Measurements from ENCODE around the gene DCST2. TPM values are rescaled to one million over a fixed set of nuclear protein-coding genes. Genes with fewer than 3 reads are reported as not detected.

The DCST2 gene
- total RNA-seq, 1 donor from 2014 or later: 0.23 TPM

Other genes with a start within 250 kb of the DCST2 start
- gene KCNN3, start 163.5 kb downstream of the DCST2 start, total RNA-seq: 0.07 and 0.09 TPM in 2 replicates
- 45.3 and 47.9 TPM in 2 replicates for gene PMVK, start 97.1 kb downstream of the DCST2 start, total RNA-seq
- gene PBXIP1, start 77.7 kb downstream of the DCST2 start, total RNA-seq: 64.6 and 68.4 TPM in 2 replicates
- gene PYGO2, start 72.0 kb downstream of the DCST2 start, total RNA-seq: 43.8 and 44.7 TPM in 2 replicates
- 78.1 and 81.9 TPM in 2 replicates for gene SHC1, start 63.0 kb downstream of the DCST2 start, total RNA-seq
- 141 and 143 TPM in 2 replicates for gene CKS1B, start 59.1 kb downstream of the DCST2 start, total RNA-seq
- gene FLAD1, start 50.4 kb downstream of the DCST2 start, total RNA-seq: 50.3 and 52.5 TPM in 2 replicates
- 0.59 TPM in 1 of 2 replicates, not detected in the other for gene LENEP, start 40.2 kb downstream of the DCST2 start, total RNA-seq
- gene ZBTB7B, start 31.0 kb downstream of the DCST2 start, total RNA-seq: 121 and 129 TPM in 2 replicates
- gene DCST1, start within 50 bp of the DCST2 start, total RNA-seq: not detected in 2 replicates
- 47.0 and 51.4 TPM in 2 replicates for gene ADAM15, start 17.5 kb upstream of the DCST2 start, total RNA-seq
- 6.0 and 6.8 TPM in 2 replicates for gene EFNA4, start 30.0 kb upstream of the DCST2 start, total RNA-seq
- 2.3 and 2.4 TPM in 2 replicates for gene EFNA3, start 45.1 kb upstream of the DCST2 start, total RNA-seq
- not detected in 2 replicates for gene EFNA1, start 94.1 kb upstream of the DCST2 start, total RNA-seq
- gene SLC50A1, start 102.1 kb upstream of the DCST2 start, total RNA-seq: 32.1 and 35.4 TPM in 2 replicates
- 40.4 and 41.6 TPM in 2 replicates for gene DPM3, start 106.8 kb upstream of the DCST2 start, total RNA-seq
- 220 and 221 TPM in 2 replicates for gene KRTCAP2, start 139.5 kb upstream of the DCST2 start, total RNA-seq
- 15.2 and 17.3 TPM in 2 replicates for gene TRIM46, start 140.1 kb upstream of the DCST2 start, total RNA-seq
- gene THBS3, start 174.1 kb upstream of the DCST2 start, total RNA-seq: 13.7 and 13.8 TPM in 2 replicates
- 38.8 and 40.9 TPM in 2 replicates for gene MTX1, start 174.9 kb upstream of the DCST2 start, total RNA-seq
- gene ENTREP3, start 221.7 kb upstream of the DCST2 start, total RNA-seq: 19.2 and 21.4 TPM in 2 replicates
- 89.7 and 96.1 TPM in 2 replicates for gene SCAMP3, start 228.6 kb upstream of the DCST2 start, total RNA-seq
- 89.5 and 91.9 TPM in 2 replicates for gene CLK2, start 239.7 kb upstream of the DCST2 start, total RNA-seq
- gene HCN3, start 243.7 kb upstream of the DCST2 start, total RNA-seq: 2.9 and 3.8 TPM in 2 replicates